ENCODE measurements around the gene BHLHA15. TPM values are rescaled to one million over a fixed set of nuclear protein-coding genes. Genes with fewer than 3 reads are reported as not detected.

BHLHA15 gene
- total and polyA plus RNA-seq, 4 experiments from 2014 or later: not detected

GRCh38 chr7:98223351-98223897 lies 12.2 kb downstream of the BHLHA15 start:
- peaks cover 13% of the 10 kb centered on the region for H3K36me3 ChIP-seq (ENCODE audit: insufficient read depth, low read length)

GRCh38 chr7:98223898-98224700 lies 12.9 kb downstream of the BHLHA15 start:
- no peak overlapping the region for H3K27ac Mint-ChIP-seq
- no peaks in the 10 kb centered on the region for H3K27me3 Mint-ChIP-seq
- H3K36me3 Mint-ChIP-seq: peaks cover 25 to 39% of the 10 kb centered on the region in 2 donors
- H3K9me3 Mint-ChIP-seq: no peaks in the 10 kb centered on the region
- no peak for DNase-seq
- intact Hi-C loops (cut with micrococcal nuclease): no loop called here
- H3K4me1 ChIP-seq (ENCODE audit: insufficient read depth, low read length): no peaks in the 10 kb centered on the region
- no peaks in the 10 kb centered on the region for H3K27me3 ChIP-seq (ENCODE audit: insufficient read depth, low read length)
- CTCF ChIA-PET (ENCODE audit: partially characterized antibody): no interaction called here
- H3K4me3 ChIP-seq (ENCODE audit: low read length in 2 of 2): no peak overlapping the region
- H3K27ac ChIP-seq (ENCODE audit: low read depth, low read length): no peak overlapping the region
- peaks cover 16% of the 10 kb centered on the region for H3K36me3 ChIP-seq (ENCODE audit: insufficient read depth, low read length)
- no peaks in the 10 kb centered on the region for H3K9me3 ChIP-seq (ENCODE audit: control insufficient read depth in 1 of 2, low read length in 2 of 2)
- no peak overlapping the region for H3K4me3 Mint-ChIP-seq
- POLR2A ChIA-PET (ENCODE audit: partially characterized antibody): no interaction called here
- peaks cover 3 to 4% (median 3%) of the 10 kb centered on the region in 4 donors for H3K4me1 Mint-ChIP-seq

More at GRCh38 chr7:98223351-98223897, 12.2 kb downstream of the BHLHA15 start:
- Mint-ChIP-seq H3K36me3 (peaks cover 23 to 45% of the 10 kb centered on the region in 2 donors), H3K4me1 (peaks cover 9 to 10% (median 10%) of the 10 kb centered on the region in 4 donors), H3K27me3 (no peaks in the 10 kb centered on the region), H3K4me3 (no peak overlapping the region), H3K27ac (peak overlapping the region in 1 of 7 donors; percentile 29), H3K9me3 (no peaks in the 10 kb centered on the region)
- DNase-seq: no peak
- Histone ChIP-seq H3K4me3 (ENCODE audit: low read length in 2 of 2) (no peak overlapping the region), H3K27me3 (ENCODE audit: insufficient read depth, low read length) (no peaks in the 10 kb centered on the region), H3K9me3 (ENCODE audit: control insufficient read depth in 1 of 2, low read length in 2 of 2) (no peaks in the 10 kb centered on the region), H3K27ac (ENCODE audit: low read depth, low read length) (no peak overlapping the region), H3K4me1 (ENCODE audit: insufficient read depth, low read length) (no peaks in the 10 kb centered on the region)
- ChIA-PET CTCF (ENCODE audit: partially characterized antibody) (no interaction called here), POLR2A (ENCODE audit: partially characterized antibody) (no interaction called here)
- intact Hi-C loops (cut with micrococcal nuclease): no loop called here

- Mint-ChIP-seq H3K9me3 (no peaks in the 10 kb centered on the region), H3K4me1 (peaks cover 0 to under 1% (median 0%) of the 10 kb centered on the region in 4 donors), H3K36me3 (peaks cover 22 to 36% of the 10 kb centered on the region in 2 donors)
These were observed 13.5 kb downstream of the BHLHA15 start for GRCh38 chr7:98224701-98225181.

GRCh38 chr7:98225913-98226614 lies 14.8 kb downstream of the BHLHA15 start:
- Mint-ChIP-seq H3K36me3 (peaks cover 25 to 42% of the 10 kb centered on the region in 2 donors), H3K27ac (peak overlapping the region in 4 of 7 donors; percentile 12 to 70 (median 32)), H3K9me3 (no peaks in the 10 kb centered on the region), H3K27me3 (no peaks in the 10 kb centered on the region), H3K4me3 (no peak overlapping the region), H3K4me1 (no peaks in the 10 kb centered on the region)
- no peak overlapping the region for H3K4me3 ChIP-seq (ENCODE audit: low read length in 2 of 2)
- ChIA-PET CTCF (ENCODE audit: partially characterized antibody) (no interaction called here), POLR2A (ENCODE audit: partially characterized antibody) (no interaction called here)
- H3K27ac ChIP-seq (ENCODE audit: low read depth, low read length): no peak overlapping the region
- DNase-seq: no peak
- peaks cover 20% of the 10 kb centered on the region for H3K36me3 ChIP-seq (ENCODE audit: insufficient read depth, low read length)
- H3K9me3 ChIP-seq (ENCODE audit: control insufficient read depth in 1 of 2, low read length in 2 of 2): no peaks in the 10 kb centered on the region
- intact Hi-C loops (cut with micrococcal nuclease): no loop called here
- H3K27me3 ChIP-seq (ENCODE audit: insufficient read depth, low read length): no peaks in the 10 kb centered on the region
- no peaks in the 10 kb centered on the region for H3K4me1 ChIP-seq (ENCODE audit: insufficient read depth, low read length)

More at GRCh38 chr7:98224701-98225181, 13.5 kb downstream of the BHLHA15 start:
- Mint-ChIP-seq H3K4me3 (no peak overlapping the region), H3K27me3 (no peaks in the 10 kb centered on the region), H3K27ac (no peak overlapping the region)
- DNase-seq: no peak
- CTCF ChIA-PET (ENCODE audit: partially characterized antibody): no interaction called here
- H3K27ac ChIP-seq (ENCODE audit: low read depth, low read length): no peak overlapping the region
- intact Hi-C loops (cut with micrococcal nuclease): no loop called here
- no peaks in the 10 kb centered on the region for H3K27me3 ChIP-seq (ENCODE audit: insufficient read depth, low read length)
- POLR2A ChIA-PET (ENCODE audit: partially characterized antibody): no interaction called here
- peaks cover 16% of the 10 kb centered on the region for H3K36me3 ChIP-seq (ENCODE audit: insufficient read depth, low read length)
- H3K9me3 ChIP-seq (ENCODE audit: control insufficient read depth in 1 of 2, low read length in 2 of 2): no peaks in the 10 kb centered on the region
- H3K4me3 ChIP-seq (ENCODE audit: low read length in 2 of 2): no peak overlapping the region
- H3K4me1 ChIP-seq (ENCODE audit: insufficient read depth, low read length): no peaks in the 10 kb centered on the region

GRCh38 chr7:98227939-98228338 lies 16.7 kb downstream of the BHLHA15 start:
- Histone ChIP-seq H3K36me3 (ENCODE audit: insufficient read depth, low read length) (peaks cover 25% of the 10 kb centered on the region), H3K4me1 (ENCODE audit: insufficient read depth, low read length) (no peaks in the 10 kb centered on the region), H3K4me3 (ENCODE audit: low read length in 2 of 2) (no peak overlapping the region), H3K27me3 (ENCODE audit: insufficient read depth, low read length) (no peaks in the 10 kb centered on the region), H3K27ac (ENCODE audit: low read depth, low read length) (no peak overlapping the region), H3K9me3 (ENCODE audit: control insufficient read depth in 1 of 2, low read length in 2 of 2) (no peaks in the 10 kb centered on the region)
- ChIA-PET POLR2A (ENCODE audit: partially characterized antibody) (no interaction called here), CTCF (ENCODE audit: partially characterized antibody) (no interaction called here)
- Mint-ChIP-seq H3K4me1 (no peaks in the 10 kb centered on the region), H3K4me3 (no peak overlapping the region), H3K27me3 (no peaks in the 10 kb centered on the region), H3K27ac (no peak overlapping the region), H3K9me3 (no peaks in the 10 kb centered on the region), H3K36me3 (peaks cover 22 to 37% of the 10 kb centered on the region in 2 donors)
- intact Hi-C loops (cut with micrococcal nuclease): no loop called here
- DNase-seq: no peak

GRCh38 chr7:98228801-98229200 lies 17.6 kb downstream of the BHLHA15 start:
- ChIA-PET POLR2A (ENCODE audit: partially characterized antibody) (no interaction called here), CTCF (ENCODE audit: partially characterized antibody) (no interaction called here)
- Mint-ChIP-seq H3K4me3 (no peak overlapping the region), H3K27me3 (no peaks in the 10 kb centered on the region), H3K36me3 (peaks cover 22 to 35% of the 10 kb centered on the region in 2 donors), H3K27ac (no peak overlapping the region), H3K4me1 (no peaks in the 10 kb centered on the region), H3K9me3 (no peaks in the 10 kb centered on the region)
- Histone ChIP-seq H3K27ac (ENCODE audit: low read depth, low read length) (no peak overlapping the region), H3K4me1 (ENCODE audit: insufficient read depth, low read length) (no peaks in the 10 kb centered on the region), H3K9me3 (ENCODE audit: control insufficient read depth in 1 of 2, low read length in 2 of 2) (no peaks in the 10 kb centered on the region), H3K36me3 (ENCODE audit: insufficient read depth, low read length) (peaks cover 25% of the 10 kb centered on the region), H3K27me3 (ENCODE audit: insufficient read depth, low read length) (no peaks in the 10 kb centered on the region), H3K4me3 (ENCODE audit: low read length in 2 of 2) (no peak overlapping the region)
- DNase-seq: no peak
- intact Hi-C loops (cut with micrococcal nuclease): no loop called here

GRCh38 chr7:98229441-98229840 lies 18.2 kb downstream of the BHLHA15 start:
- Histone ChIP-seq H3K9me3 (ENCODE audit: control insufficient read depth in 1 of 2, low read length in 2 of 2) (no peaks in the 10 kb centered on the region), H3K27me3 (ENCODE audit: insufficient read depth, low read length) (no peaks in the 10 kb centered on the region), H3K4me1 (ENCODE audit: insufficient read depth, low read length) (no peaks in the 10 kb centered on the region), H3K4me3 (ENCODE audit: low read length in 2 of 2) (no peak overlapping the region), H3K27ac (ENCODE audit: low read depth, low read length) (no peak overlapping the region), H3K36me3 (ENCODE audit: insufficient read depth, low read length) (peaks cover 27% of the 10 kb centered on the region)
- intact Hi-C loops (cut with micrococcal nuclease): no loop called here
- H3K4me3 Mint-ChIP-seq: no peak overlapping the region
- ChIA-PET CTCF (ENCODE audit: partially characterized antibody) (no interaction called here), POLR2A (ENCODE audit: partially characterized antibody) (no interaction called here)
- H3K27me3 Mint-ChIP-seq: no peaks in the 10 kb centered on the region
- H3K36me3 Mint-ChIP-seq: peaks cover 23 to 41% of the 10 kb centered on the region in 2 donors
- no peaks in the 10 kb centered on the region for H3K4me1 Mint-ChIP-seq
- DNase-seq: no peak
- H3K9me3 Mint-ChIP-seq: no peaks in the 10 kb centered on the region
- no peak overlapping the region for H3K27ac Mint-ChIP-seq

Measured in CD4-positive, alpha-beta memory T cell (primary cell).